K562 (cell line): ENCODE results near the gene RHOBTB3. TPM values are rescaled to one million over a fixed set of nuclear protein-coding genes. Genes with fewer than 3 reads are reported as not detected.

Source experiments
- CAMTA2 ChIP-seq: fragments of 250-450 bp; sonication (Bioruptor Pico); conservative IDR thresholded peaks from 2 replicates; pipeline ENCODE4 v1.5.1; 2022
- EGR1 ChIP-seq: fragments of 450-650 bp; conservative IDR thresholded peaks from 2 replicates; pipeline ENCODE4 v1.6.1; 2017; ENCODE audit warnings: mild to moderate bottlenecking
- ETV1 ChIP-seq: fragments of 450-650 bp; conservative IDR thresholded peaks from 2 replicates; pipeline ENCODE4 v1.6.1; 2016; ENCODE audit warnings: missing genetic modification characterization, control low read depth, low read depth, missing compliant biosample characterization
- HDAC8 ChIP-seq: fragments of 450-650 bp; IDR thresholded peaks from 2 replicates; pipeline ENCODE4 v1.6.1; 2016; ENCODE audit warnings: mild to moderate bottlenecking, missing genetic modification characterization, moderate library complexity, missing compliant biosample characterization
- HEY1 ChIP-seq: fragments of 250-450 bp; sonication (Bioruptor Pico); IDR thresholded peaks from 2 replicates; pipeline ENCODE4 v1.5.0; 2020; ENCODE audit warnings: mild to moderate bottlenecking, moderate library complexity, borderline replicate concordance
- JUN ChIP-seq, 2 experiments: sonication (generic) in 1 of 2; formaldehyde crosslinking in 1 of 2; IDR thresholded peaks; 2 replicates each; pipeline versions ENCODE4 v1.6.1 to v1.8.0; 2012 to 2022; ENCODE audit warnings: borderline replicate concordance in 2 of 2, mild to moderate bottlenecking in 2 of 2, improper control_type of control experiment in 1 of 2, low read depth in 1 of 2, low read length in 1 of 2, missing genetic modification reagents in 1 of 2
- KDM1A ChIP-seq, 2 experiments: fragments of 450-650 bp; IDR thresholded peaks; 2 replicates each; pipeline ENCODE4 v1.6.1; 2016; ENCODE audit warnings: mild to moderate bottlenecking in 2 of 2
- TEAD4 ChIP-seq, 2 experiments: sonication (generic) in 1 of 2; formaldehyde crosslinking in 1 of 2; IDR thresholded peaks; 2 replicates each; pipeline versions ENCODE4 v1.6.1 to v1.8.0; 2012 to 2022; ENCODE audit warnings: borderline replicate concordance in 1 of 2, inconsistent platforms in 1 of 2, low read length in 1 of 2, mild to moderate bottlenecking in 1 of 2, missing genetic modification reagents in 1 of 2
- ZNF766 ChIP-seq: fragments of 200-800 bp; sonication (Bioruptor generic); conservative IDR thresholded peaks from 2 replicates; pipeline ENCODE4 v1.6.1; 2016; ENCODE audit warnings: missing genetic modification characterization, missing compliant biosample characterization
- ZNF830 ChIP-seq: fragments of 250-450 bp; sonication (Bioruptor Pico); IDR thresholded peaks from 2 replicates; pipeline ENCODE4 v1.5.0; 2021; ENCODE audit warnings: mild to moderate bottlenecking
- polyA plus RNA-seq, 8 experiments: library from polyadenylated mRNA; depleted of rRNA in 4 of 8; stranded (reverse) in 5 of 8; unstranded in 3 of 8; fragments of >200 nt; fragmentation: Nextera tagmentation in 2 of 8; fragmentation: Illumina TruSeq in 1 of 8; extraction: Ambion mirVana in 2 of 8; extraction: Trizol in 1 of 8; gene quantifications; 2 replicates each; pipeline versions ENCODE4 v1.2.1 to v1.2.3, GENCODE V29; 2011 to 2014; ENCODE audit warnings: inconsistent platforms in 1 of 8, missing spikeins in 1 of 8
- total RNA-seq, 7 experiments: library from RNA; depleted of rRNA in 6 of 7; stranded (reverse); fragments of >200 nt in 6 of 7; fragmentation: Illumina TruSeq in 2 of 7; extraction: Trizol in 2 of 7; gene quantifications; 2 replicates each; pipeline versions ENCODE4 v1.2.1 to v1.2.3, GENCODE V29; 2011 to 2021; ENCODE audit warnings: low replicate concordance in 1 of 7
- TF ChIP-seq, protein P1 (sequence below): sonication (generic); formaldehyde crosslinking; IDR thresholded peaks from 2 replicates; pipeline ENCODE4 v1.8.0; 2023; ENCODE audit warnings: mild to moderate bottlenecking, missing genetic modification reagents
- TF ChIP-seq, protein P2 (sequence below), 2 experiments: fragments of 450-650 bp; conservative IDR thresholded peaks; 2 replicates each; pipeline ENCODE4 v1.6.1; 2017; ENCODE audit warnings: mild to moderate bottlenecking in 2 of 2, moderate library complexity in 2 of 2
- TF ChIP-seq, protein P3 (sequence below): sonication (generic); formaldehyde crosslinking; IDR thresholded peaks from 2 replicates; pipeline ENCODE4 v1.8.0; 2022; ENCODE audit warnings: missing genetic modification reagents, mild to moderate bottlenecking, moderate library complexity, borderline replicate concordance
- TF ChIP-seq, protein P4 (sequence below), 2 experiments: IDR thresholded peaks in 1 of 2; conservative IDR thresholded peaks in 1 of 2; 2 replicates each; pipeline ENCODE4 v1.6.1; 2016; ENCODE audit warnings: low read depth in 2 of 2, mild to moderate bottlenecking in 1 of 2, missing compliant biosample characterization in 1 of 2, missing genetic modification characterization in 1 of 2, moderate library complexity in 1 of 2

Gene RHOBTB3
- total and polyA plus RNA-seq, 9 of the 15 experiments (the other 6 are each of a cell fraction or from before 2014, with no cell fraction given), result 39.7 to 143 (median 115) TPM

DNA sequence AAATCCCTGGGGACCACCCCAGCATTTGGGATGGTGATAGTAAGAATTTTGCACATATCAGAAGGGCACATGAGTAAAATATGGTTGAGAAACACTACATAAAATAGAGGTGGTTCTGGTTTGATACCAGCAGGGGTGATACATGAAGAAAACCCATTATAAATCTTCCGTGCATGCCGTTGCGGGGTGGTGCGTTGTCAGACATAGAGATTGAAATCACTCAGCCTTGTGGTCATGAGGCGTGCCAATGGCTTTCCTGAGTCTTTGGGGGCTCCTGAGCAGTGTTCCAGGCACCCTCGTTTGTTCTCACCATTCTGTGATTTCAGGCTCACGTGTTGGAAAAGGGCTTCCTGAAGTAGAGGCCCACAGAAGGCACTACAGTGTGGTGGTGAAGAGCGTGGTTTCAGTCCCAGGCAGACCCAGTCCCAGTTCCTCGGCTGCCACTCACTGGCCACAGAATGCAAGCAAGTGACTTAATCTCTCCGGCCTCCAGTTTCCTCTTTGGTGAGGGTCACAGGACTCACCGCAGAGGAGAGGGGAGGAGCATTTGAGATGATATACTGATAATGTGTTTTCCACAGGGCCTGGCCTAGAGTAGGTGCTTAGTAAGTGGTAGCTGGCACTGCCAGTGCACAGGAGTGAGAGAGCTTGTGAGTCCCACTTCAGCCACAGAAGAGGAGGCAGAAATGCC, 111.9 kb downstream of the RHOBTB3 start (continued):
- TF ChIP-seq KDM1A (IDR thresholded peaks at IDR 0.05) (0 out of 4 replicates have a peak, but pooled peaks of 1 of the 2 experiments have one; percentile 20), TEAD4 (IDR thresholded peaks at IDR 0.05; ENCODE audit: low read length) (peak; percentile 45; the same call in 1 of the 2 replicates), TEAD4 (CRISPR knock-in tag; IDR thresholded peaks at IDR 0.05; ENCODE audit: borderline replicate concordance) (no peak), HEY1 (CRISPR knock-in tag) (no peak), JUN (IDR thresholded peaks at IDR 0.05; ENCODE audit: borderline replicate concordance, low read depth, low read length) (peak; percentile 60; the same call in 1 of the 2 replicates), JUN (CRISPR knock-in tag; IDR thresholded peaks at IDR 0.05; ENCODE audit: borderline replicate concordance) (no peak), HDAC8 (no peak), ZNF766 (CRISPR knock-in tag) (peak; percentile 53; the same call in 1 of the 2 replicates), CAMTA2 (no peak), ETV1 (tag) (0 out of 2 replicates have a peak, but pooled peaks have one; percentile 18), ZNF830 (CRISPR knock-in tag) (no peak), EGR1 (no peak)
- TF ChIP-seq, protein P1, sequence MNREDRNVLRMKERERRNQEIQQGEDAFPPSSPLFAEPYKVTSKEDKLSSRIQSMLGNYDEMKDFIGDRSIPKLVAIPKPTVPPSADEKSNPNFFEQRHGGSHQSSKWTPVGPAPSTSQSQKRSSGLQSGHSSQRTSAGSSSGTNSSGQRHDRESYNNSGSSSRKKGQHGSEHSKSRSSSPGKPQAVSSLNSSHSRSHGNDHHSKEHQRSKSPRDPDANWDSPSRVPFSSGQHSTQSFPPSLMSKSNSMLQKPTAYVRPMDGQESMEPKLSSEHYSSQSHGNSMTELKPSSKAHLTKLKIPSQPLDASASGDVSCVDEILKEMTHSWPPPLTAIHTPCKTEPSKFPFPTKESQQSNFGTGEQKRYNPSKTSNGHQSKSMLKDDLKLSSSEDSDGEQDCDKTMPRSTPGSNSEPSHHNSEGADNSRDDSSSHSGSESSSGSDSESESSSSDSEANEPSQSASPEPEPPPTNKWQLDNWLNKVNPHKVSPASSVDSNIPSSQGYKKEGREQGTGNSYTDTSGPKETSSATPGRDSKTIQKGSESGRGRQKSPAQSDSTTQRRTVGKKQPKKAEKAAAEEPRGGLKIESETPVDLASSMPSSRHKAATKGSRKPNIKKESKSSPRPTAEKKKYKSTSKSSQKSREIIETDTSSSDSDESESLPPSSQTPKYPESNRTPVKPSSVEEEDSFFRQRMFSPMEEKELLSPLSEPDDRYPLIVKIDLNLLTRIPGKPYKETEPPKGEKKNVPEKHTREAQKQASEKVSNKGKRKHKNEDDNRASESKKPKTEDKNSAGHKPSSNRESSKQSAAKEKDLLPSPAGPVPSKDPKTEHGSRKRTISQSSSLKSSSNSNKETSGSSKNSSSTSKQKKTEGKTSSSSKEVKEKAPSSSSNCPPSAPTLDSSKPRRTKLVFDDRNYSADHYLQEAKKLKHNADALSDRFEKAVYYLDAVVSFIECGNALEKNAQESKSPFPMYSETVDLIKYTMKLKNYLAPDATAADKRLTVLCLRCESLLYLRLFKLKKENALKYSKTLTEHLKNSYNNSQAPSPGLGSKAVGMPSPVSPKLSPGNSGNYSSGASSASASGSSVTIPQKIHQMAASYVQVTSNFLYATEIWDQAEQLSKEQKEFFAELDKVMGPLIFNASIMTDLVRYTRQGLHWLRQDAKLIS (CRISPR knock-in tag), result no peak
- TF ChIP-seq, protein P2, sequence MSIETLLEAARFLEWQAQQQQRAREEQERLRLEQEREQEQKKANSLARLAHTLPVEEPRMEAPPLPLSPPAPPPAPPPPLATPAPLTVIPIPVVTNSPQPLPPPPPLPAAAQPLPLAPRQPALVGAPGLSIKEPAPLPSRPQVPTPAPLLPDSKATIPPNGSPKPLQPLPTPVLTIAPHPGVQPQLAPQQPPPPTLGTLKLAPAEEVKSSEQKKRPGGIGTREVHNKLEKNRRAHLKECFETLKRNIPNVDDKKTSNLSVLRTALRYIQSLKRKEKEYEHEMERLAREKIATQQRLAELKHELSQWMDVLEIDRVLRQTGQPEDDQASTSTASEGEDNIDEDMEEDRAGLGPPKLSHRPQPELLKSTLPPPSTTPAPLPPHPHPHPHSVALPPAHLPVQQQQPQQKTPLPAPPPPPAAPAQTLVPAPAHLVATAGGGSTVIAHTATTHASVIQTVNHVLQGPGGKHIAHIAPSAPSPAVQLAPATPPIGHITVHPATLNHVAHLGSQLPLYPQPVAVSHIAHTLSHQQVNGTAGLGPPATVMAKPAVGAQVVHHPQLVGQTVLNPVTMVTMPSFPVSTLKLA (conservative IDR thresholded peaks at IDR 0.05), result peak in 1 of 2 experiments; percentile 64; a peak in 2 of 4 replicates
- TF ChIP-seq, protein P3, sequence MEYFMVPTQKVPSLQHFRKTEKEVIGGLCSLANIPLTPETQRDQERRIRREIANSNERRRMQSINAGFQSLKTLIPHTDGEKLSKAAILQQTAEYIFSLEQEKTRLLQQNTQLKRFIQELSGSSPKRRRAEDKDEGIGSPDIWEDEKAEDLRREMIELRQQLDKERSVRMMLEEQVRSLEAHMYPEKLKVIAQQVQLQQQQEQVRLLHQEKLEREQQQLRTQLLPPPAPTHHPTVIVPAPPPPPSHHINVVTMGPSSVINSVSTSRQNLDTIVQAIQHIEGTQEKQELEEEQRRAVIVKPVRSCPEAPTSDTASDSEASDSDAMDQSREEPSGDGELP (CRISPR knock-in tag), result peak; percentile 54; the same call in 1 of the 2 replicates
- TF ChIP-seq, protein P4, sequence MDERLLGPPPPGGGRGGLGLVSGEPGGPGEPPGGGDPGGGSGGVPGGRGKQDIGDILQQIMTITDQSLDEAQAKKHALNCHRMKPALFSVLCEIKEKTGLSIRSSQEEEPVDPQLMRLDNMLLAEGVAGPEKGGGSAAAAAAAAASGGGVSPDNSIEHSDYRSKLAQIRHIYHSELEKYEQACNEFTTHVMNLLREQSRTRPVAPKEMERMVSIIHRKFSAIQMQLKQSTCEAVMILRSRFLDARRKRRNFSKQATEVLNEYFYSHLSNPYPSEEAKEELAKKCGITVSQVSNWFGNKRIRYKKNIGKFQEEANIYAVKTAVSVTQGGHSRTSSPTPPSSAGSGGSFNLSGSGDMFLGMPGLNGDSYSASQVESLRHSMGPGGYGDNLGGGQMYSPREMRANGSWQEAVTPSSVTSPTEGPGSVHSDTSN (CRISPR knock-in tag; IDR thresholded peaks at IDR 0.05; ENCODE audit: low read depth), result no peak
- TF ChIP-seq, protein P4 (tag; conservative IDR thresholded peaks at IDR 0.05; ENCODE audit: low read depth), result peak; percentile 45; the same call in 1 of the 2 replicates
